H9 (cell line): ENCODE measurements around the gene GIPC2. TPM values are rescaled to one million over a fixed set of nuclear protein-coding genes. Genes with fewer than 3 reads are reported as not detected.
A peak's percentile ranks its signal among the peaks of the same experiment; 100 is the strongest.

Experiments
- DNase-seq: peaks from one replicate; pipeline ENCODE4 v3.0.0-alpha.2; 2017
- H2AFZ ChIP-seq: one replicate; pipeline ENCODE4 v1.6.1; 2013; ENCODE audit warnings: mild to moderate bottlenecking, low read length, control low read depth, moderate library complexity
- H2AK5ac ChIP-seq: 2 replicates; pipeline ENCODE4 v1.6.1; 2013; ENCODE audit warnings: low read length, control low read depth, mixed read lengths; ENCODE audit not compliant: insufficient read length
- H2BK120ac ChIP-seq: one replicate; pipeline ENCODE4 v1.6.1; 2013; ENCODE audit warnings: low read depth, mild to moderate bottlenecking, low read length, control low read depth, inconsistent platforms; ENCODE audit not compliant: poor library complexity, severe bottlenecking
- H2BK12ac ChIP-seq: 2 replicates; pipeline ENCODE4 v1.6.1; 2013; ENCODE audit warnings: low read length, control low read depth, mixed read lengths, low read depth; ENCODE audit not compliant: insufficient read length
- H2BK15ac ChIP-seq: 2 replicates; pipeline ENCODE4 v1.6.1; 2013; ENCODE audit warnings: low read depth, low read length, control low read depth
- H2BK20ac ChIP-seq: one replicate; pipeline ENCODE4 v1.6.1; 2013; ENCODE audit warnings: low read depth, mild to moderate bottlenecking, low read length, control low read depth, inconsistent platforms; ENCODE audit not compliant: poor library complexity, severe bottlenecking
- H2BK5ac ChIP-seq: 2 replicates; pipeline ENCODE4 v1.6.1; 2013; ENCODE audit warnings: low read length, control low read depth, mixed read lengths; ENCODE audit not compliant: insufficient read length
- H3K14ac ChIP-seq: 2 replicates; pipeline ENCODE4 v1.6.1; 2013; ENCODE audit warnings: low read length, control low read depth; ENCODE audit not compliant: insufficient read depth
- H3K18ac ChIP-seq: 2 replicates; pipeline ENCODE4 v1.6.1; 2013; ENCODE audit warnings: low read depth, mild to moderate bottlenecking, mixed read lengths, low read length, control low read depth; ENCODE audit not compliant: insufficient read length
- H3K23ac ChIP-seq: 2 replicates; pipeline ENCODE4 v1.6.1; 2013; ENCODE audit warnings: low read length, control low read depth, mixed read lengths, low read depth; ENCODE audit not compliant: insufficient read length
- H3K23me2 ChIP-seq: 2 replicates; pipeline ENCODE4 v1.6.1; 2013; ENCODE audit warnings: low read depth, mild to moderate bottlenecking, mixed read lengths, low read length, control low read depth; ENCODE audit not compliant: insufficient read length, poor library complexity, severe bottlenecking
- H3K27ac ChIP-seq: 2 replicates; pipeline ENCODE4 v1.5.1; 2013; ENCODE audit warnings: low read length, control low read depth, mixed read lengths, low read depth; ENCODE audit not compliant: insufficient read length
- H3K27me3 ChIP-seq: 2 replicates; pipeline ENCODE4 v1.6.1; 2013; ENCODE audit warnings: low read length, control low read depth, inconsistent platforms; ENCODE audit not compliant: insufficient read depth
- H3K4ac ChIP-seq: 2 replicates; pipeline ENCODE4 v1.6.1; 2013; ENCODE audit warnings: low read depth, mild to moderate bottlenecking, control low read depth, inconsistent platforms, low read length, moderate library complexity
- H3K4me1 ChIP-seq: 2 replicates; pipeline ENCODE4 v1.6.1; 2013; ENCODE audit warnings: low read length, control low read depth, inconsistent platforms; ENCODE audit not compliant: insufficient read depth
- H3K4me2 ChIP-seq: 2 replicates; pipeline ENCODE4 v1.6.1; 2013; ENCODE audit warnings: low read length, control low read depth, mixed read lengths; ENCODE audit not compliant: insufficient read length, insufficient read depth
- H3K56ac ChIP-seq: 2 replicates; pipeline ENCODE4 v1.6.1; 2013; ENCODE audit warnings: low read depth, mild to moderate bottlenecking, mixed read lengths, low read length, control low read depth; ENCODE audit not compliant: insufficient read length
- H3K79me1 ChIP-seq: 2 replicates; pipeline ENCODE4 v1.6.1; 2013; ENCODE audit warnings: low read depth, mild to moderate bottlenecking, moderate library complexity, low read length, control low read depth, inconsistent platforms; ENCODE audit not compliant: insufficient read depth, poor library complexity, severe bottlenecking
- H3K79me2 ChIP-seq: 2 replicates; pipeline ENCODE4 v1.6.1; 2013; ENCODE audit warnings: low read length, control low read depth, inconsistent platforms; ENCODE audit not compliant: insufficient read depth
- H3K9ac ChIP-seq: 2 replicates; pipeline ENCODE4 v1.6.1; 2013; ENCODE audit warnings: low read length, control low read depth, mixed read lengths; ENCODE audit not compliant: insufficient read length; ENCODE audit errors: extremely low read depth
- H3K9me3 ChIP-seq: one replicate; pipeline ENCODE4 v1.6.1; 2013; ENCODE audit warnings: low read depth, low read length, inconsistent platforms; ENCODE audit not compliant: control insufficient read depth
- H3T11ph ChIP-seq: one replicate; pipeline ENCODE4 v1.6.1; 2013; ENCODE audit warnings: mild to moderate bottlenecking, low read length, control low read depth, inconsistent platforms
- H4K20me1 ChIP-seq: one replicate; pipeline ENCODE4 v1.6.1; 2013; ENCODE audit not compliant: control insufficient read depth, insufficient read length, insufficient read depth
- H4K5ac ChIP-seq: 2 replicates; pipeline ENCODE4 v1.6.1; 2013; ENCODE audit warnings: low read depth, mild to moderate bottlenecking, mixed read lengths, low read length, control low read depth; ENCODE audit not compliant: insufficient read length
- H4K8ac ChIP-seq: replicated peaks from 2 replicates; pipeline ENCODE4 v1.6.1; 2013; ENCODE audit warnings: low read length, control low read depth, mixed read lengths, low read depth; ENCODE audit not compliant: insufficient read length
- H4K91ac ChIP-seq: 2 replicates; pipeline ENCODE4 v1.6.1; 2013; ENCODE audit warnings: low read depth, mild to moderate bottlenecking, moderate library complexity, mixed read lengths, low read length, control low read depth; ENCODE audit not compliant: insufficient read length
- H3K27ac Mint-ChIP-seq, 3 experiments: 2 replicates in 2 of 3; 3 replicates in 1 of 3; pipeline ENCODE4 v1.8.0; 2020 to 2021; ENCODE audit warnings: mixed read lengths in 3 of 3, mild to moderate bottlenecking in 1 of 3, moderate library complexity in 1 of 3
- H3K27me3 Mint-ChIP-seq: 2 replicates; pipeline ENCODE4 v1.8.0; 2021; ENCODE audit warnings: low read depth, mild to moderate bottlenecking, moderate library complexity, mixed read lengths
- H3K36me3 Mint-ChIP-seq, 3 experiments: 2 replicates in 2 of 3; 3 replicates in 1 of 3; pipeline ENCODE4 v1.8.0; 2020 to 2021; ENCODE audit warnings: low read depth in 3 of 3, mixed read lengths in 3 of 3; ENCODE audit not compliant: insufficient read depth in 1 of 3
- H3K4me1 Mint-ChIP-seq, 2 experiments: 2 replicates each; pipeline ENCODE4 v1.8.0; 2020; ENCODE audit warnings: mixed read lengths in 2 of 2
- H3K4me3 Mint-ChIP-seq, 2 experiments: 2 replicates in 1 of 2; 3 replicates in 1 of 2; pipeline ENCODE4 v1.8.0; 2020 to 2021; ENCODE audit warnings: mild to moderate bottlenecking in 2 of 2, mixed read lengths in 2 of 2, moderate library complexity in 1 of 2
- H3K9me3 Mint-ChIP-seq, 2 experiments: 2 replicates in 1 of 2; 3 replicates in 1 of 2; pipeline ENCODE4 v1.8.0; 2020; ENCODE audit warnings: mild to moderate bottlenecking in 2 of 2, mixed read lengths in 2 of 2, moderate library complexity in 1 of 2
- WGBS: extraction: QIAGEN DNeasy Blood & Tissue Kit; methylation state at CpG from one replicate; pipeline ENCODE4 v1.1.7; 2013; ENCODE audit warnings: missing lambda C conversion rate, low lambda C conversion rate, mixed read lengths; ENCODE audit not compliant: insufficient read length; ENCODE audit errors: extremely low coverage; 5-methylcytosine and 5-hydroxymethylcytosine counted together
- long read RNA-seq: library from polyadenylated mRNA; unstranded; transcript quantifications from one replicate; pipeline ENCODE4 v2.0.0, GENCODE V29; 2020
- total RNA-seq: library from RNA; stranded (reverse); gene quantifications from 2 replicates; pipeline ENCODE4 v1.2.1, GENCODE V29; 2021
- TF ChIP-seq, protein P1 (sequence below): fragments of 200-600 bp; sonication (generic); conservative IDR thresholded peaks from 3 replicates; pipeline ENCODE4 v1.8.0; 2021; ENCODE audit warnings: antibody characterized with exemption, mild to moderate bottlenecking

GIPC2 gene
- total RNA-seq, result 0.85 and 0.90 TPM in 2 replicates
- long read RNA-seq, partial matches to known transcripts, result 0 of 5 reads
- long read RNA-seq, other reads (novel, unspliced or antisense), result 3 of 5 reads

DNA sequence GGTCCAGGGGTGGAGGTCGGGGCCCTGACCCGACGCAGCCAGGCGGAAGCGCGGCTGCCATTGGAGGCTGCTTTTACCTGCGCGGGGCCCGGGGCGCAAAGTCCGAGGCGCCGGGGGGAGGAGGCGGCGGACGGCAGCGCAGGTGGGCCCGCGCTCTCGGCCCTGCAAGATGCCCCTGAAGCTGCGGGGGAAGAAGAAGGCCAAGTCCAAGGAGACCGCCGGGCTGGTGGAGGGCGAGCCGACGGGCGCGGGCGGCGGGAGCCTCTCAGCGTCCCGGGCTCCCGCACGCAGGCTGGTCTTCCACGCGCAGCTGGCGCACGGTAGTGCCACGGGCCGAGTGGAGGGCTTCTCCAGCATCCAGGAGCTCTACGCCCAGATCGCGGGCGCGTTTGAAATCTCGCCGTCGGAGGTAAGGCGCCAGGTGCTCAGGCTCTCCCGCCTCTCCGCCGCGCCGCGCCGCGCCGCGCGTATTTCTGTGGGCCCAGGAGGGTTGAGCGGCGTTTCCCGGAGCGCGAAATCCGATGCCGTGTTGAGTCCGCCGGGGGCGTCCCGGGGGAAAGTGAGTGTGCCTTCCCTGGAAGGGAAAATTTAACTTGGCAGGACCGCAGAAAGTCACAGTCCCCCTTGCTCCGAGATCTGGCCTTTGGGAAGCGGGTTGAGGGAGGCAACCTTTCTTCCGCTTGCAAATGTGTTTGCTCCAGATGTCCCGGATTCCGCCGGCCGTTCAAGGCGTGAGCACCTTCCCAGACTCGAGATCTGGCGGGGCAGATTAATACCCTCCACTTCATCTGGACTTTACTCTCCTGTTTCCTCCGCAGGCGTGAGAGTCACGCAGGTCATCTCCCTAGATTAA, at the start of gene GIPC2:
Gene GIPC2, plus strand, starts transcription at position 41 of the 853 bp plus-strand sequence. Its CDS starts 129 bp downstream, at position 170.
- DNase-seq, result peak; percentile 55
- H3K9ac ChIP-seq, result peak within 1 kb of the TSS; percentile 77
- H3K27me3 ChIP-seq, result peaks cover 3% of the 10 kb centered on the region; the same call in 1 of the 2 replicates
- H3T11ph ChIP-seq, result no peak within 1 kb of the TSS
- H2BK20ac ChIP-seq, result no peak within 1 kb of the TSS
- H2BK15ac ChIP-seq, result 0 out of 2 replicates have a peak within 1 kb of the TSS, but pooled peaks have one; percentile 37
- no peaks in the 10 kb centered on the region for H3K9me3 ChIP-seq
- no peak within 1 kb of the TSS for H2BK12ac ChIP-seq
- no peak within 1 kb of the TSS for H2BK5ac ChIP-seq
- H3K79me1 ChIP-seq, result no peaks in the 10 kb centered on the region
- H3K79me2 ChIP-seq, result no peaks in the 10 kb centered on the region
- H3K4me1 ChIP-seq, result peaks cover 2% of the 10 kb centered on the region; the same call in 1 of the 2 replicates
- H2BK120ac ChIP-seq, result no peak within 1 kb of the TSS
- H3K23ac ChIP-seq, result no peak within 1 kb of the TSS
- no peaks in the 10 kb centered on the region for H4K20me1 ChIP-seq
- H3K27ac Mint-ChIP-seq, result peak within 1 kb of the TSS in 2 of 3 experiments; percentile 93 to 95; a peak in 3 of 7 replicates
- TF ChIP-seq, protein P1, sequence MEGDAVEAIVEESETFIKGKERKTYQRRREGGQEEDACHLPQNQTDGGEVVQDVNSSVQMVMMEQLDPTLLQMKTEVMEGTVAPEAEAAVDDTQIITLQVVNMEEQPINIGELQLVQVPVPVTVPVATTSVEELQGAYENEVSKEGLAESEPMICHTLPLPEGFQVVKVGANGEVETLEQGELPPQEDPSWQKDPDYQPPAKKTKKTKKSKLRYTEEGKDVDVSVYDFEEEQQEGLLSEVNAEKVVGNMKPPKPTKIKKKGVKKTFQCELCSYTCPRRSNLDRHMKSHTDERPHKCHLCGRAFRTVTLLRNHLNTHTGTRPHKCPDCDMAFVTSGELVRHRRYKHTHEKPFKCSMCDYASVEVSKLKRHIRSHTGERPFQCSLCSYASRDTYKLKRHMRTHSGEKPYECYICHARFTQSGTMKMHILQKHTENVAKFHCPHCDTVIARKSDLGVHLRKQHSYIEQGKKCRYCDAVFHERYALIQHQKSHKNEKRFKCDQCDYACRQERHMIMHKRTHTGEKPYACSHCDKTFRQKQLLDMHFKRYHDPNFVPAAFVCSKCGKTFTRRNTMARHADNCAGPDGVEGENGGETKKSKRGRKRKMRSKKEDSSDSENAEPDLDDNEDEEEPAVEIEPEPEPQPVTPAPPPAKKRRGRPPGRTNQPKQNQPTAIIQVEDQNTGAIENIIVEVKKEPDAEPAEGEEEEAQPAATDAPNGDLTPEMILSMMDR, result no peak
- H3K4ac ChIP-seq, result no peak within 1 kb of the TSS; the same call in 1 of the 2 replicates
- peak within 1 kb of the TSS; percentile 72 for H3K4me2 ChIP-seq
- peak within 1 kb of the TSS; percentile 95 for H2AFZ ChIP-seq
- H3K36me3 Mint-ChIP-seq, result no peaks in the 10 kb centered on the region; a peak in 1 of 7 replicates
- H3K4me3 Mint-ChIP-seq, result peak within 1 kb of the TSS; percentile 87 to 90
- H3K27ac ChIP-seq, result no peak within 1 kb of the TSS
- H4K91ac ChIP-seq, result peak within 1 kb of the TSS; percentile 46
- peaks cover 48% of the 10 kb centered on the region for H3K27me3 Mint-ChIP-seq
- no CpG with 5 or more reads among the region's 85 CpGs for WGBS
- H3K9me3 Mint-ChIP-seq, result no peaks in the 10 kb centered on the region
- H3K23me2 ChIP-seq, result peaks cover 7% of the 10 kb centered on the region
- H4K8ac ChIP-seq, result no peak within 1 kb of the TSS
- no peak within 1 kb of the TSS for H4K5ac ChIP-seq
- no peak within 1 kb of the TSS for H3K56ac ChIP-seq
- H3K4me1 Mint-ChIP-seq, result peaks cover 18 to 22% of the 10 kb centered on the region in 2 experiments
- H3K18ac ChIP-seq, result peak within 1 kb of the TSS; percentile 96
- H2AK5ac ChIP-seq, result no peak within 1 kb of the TSS
- H3K14ac ChIP-seq, result peak within 1 kb of the TSS; percentile 99
